ENCODE results near the gene CCDC102A.

The CCDC102A gene

DNA sequence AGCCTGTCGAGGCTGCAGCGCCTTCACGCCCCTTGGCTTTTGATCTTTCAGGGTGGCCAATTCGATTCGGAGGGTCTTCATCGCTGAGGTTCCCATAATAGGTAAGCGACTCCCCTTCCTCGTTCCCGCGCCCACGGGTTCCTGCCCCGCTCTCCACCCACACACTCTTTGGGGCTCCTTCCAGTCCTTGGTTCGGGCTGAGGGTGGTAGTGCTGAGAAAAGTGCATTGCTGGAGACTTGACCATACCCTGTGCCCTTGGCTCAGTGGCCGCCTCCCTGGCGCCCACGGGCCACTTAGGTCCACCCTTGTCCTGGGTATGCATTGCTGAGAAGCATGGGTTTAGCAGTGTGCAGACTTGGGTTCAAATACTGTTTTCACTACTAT lies 73.4 kb downstream of the CCDC102A start:
- TF ChIP-seq TEAD4 (IDR thresholded peaks at IDR 0.05) (no peak), YY1 (IDR thresholded peaks at IDR 0.05; ENCODE audit: low read depth) (no peak), EP300 (IDR thresholded peaks at IDR 0.05; ENCODE audit: borderline replicate concordance) (no peak), NFIC (IDR thresholded peaks at IDR 0.05) (no peak), TCF12 (IDR thresholded peaks at IDR 0.05; ENCODE audit: low read depth) (0 out of 2 replicates have a peak, but pooled peaks have one; percentile 3), TAF1 (IDR thresholded peaks at IDR 0.05; ENCODE audit: low read depth) (no peak), EGR1 (IDR thresholded peaks at IDR 0.05) (no peak)

GRCh38 chr16:57462209-57462977 lies 74.0 kb downstream of the CCDC102A start, which contains the start of gene POLR2C:
POLR2C (plus strand) TSS chr16:57462679; CDS start chr16:57462725, 46 bp downstream.
- TF ChIP-seq TEAD4 (IDR thresholded peaks at IDR 0.05) (no peak), CREB1 (IDR thresholded peaks at IDR 0.05; ENCODE audit: low read depth) (no peak), NFIC (IDR thresholded peaks at IDR 0.05) (no peak), TAF1 (IDR thresholded peaks at IDR 0.05; ENCODE audit: low read depth) (peak; percentile 96), YY1 (IDR thresholded peaks at IDR 0.05; ENCODE audit: low read depth) (peak; percentile 79), ZBTB7A (IDR thresholded peaks at IDR 0.05; ENCODE audit: low read depth) (no peak), RAD21 (IDR thresholded peaks at IDR 0.05; ENCODE audit: low read depth) (no peak; the same call in 1 of the 2 replicates), TCF12 (IDR thresholded peaks at IDR 0.05; ENCODE audit: low read depth) (peak; percentile 38; the same call in 1 of the 2 replicates), CEBPB (IDR thresholded peaks at IDR 0.05) (no peak), MAX (IDR thresholded peaks at IDR 0.05) (peak; percentile 73), EP300 (IDR thresholded peaks at IDR 0.05; ENCODE audit: borderline replicate concordance) (no peak), EGR1 (IDR thresholded peaks at IDR 0.05) (no peak), FOXM1 (IDR thresholded peaks at IDR 0.05; ENCODE audit: borderline replicate concordance, low read depth) (no peak)
- TF ChIP-seq, protein P1, sequence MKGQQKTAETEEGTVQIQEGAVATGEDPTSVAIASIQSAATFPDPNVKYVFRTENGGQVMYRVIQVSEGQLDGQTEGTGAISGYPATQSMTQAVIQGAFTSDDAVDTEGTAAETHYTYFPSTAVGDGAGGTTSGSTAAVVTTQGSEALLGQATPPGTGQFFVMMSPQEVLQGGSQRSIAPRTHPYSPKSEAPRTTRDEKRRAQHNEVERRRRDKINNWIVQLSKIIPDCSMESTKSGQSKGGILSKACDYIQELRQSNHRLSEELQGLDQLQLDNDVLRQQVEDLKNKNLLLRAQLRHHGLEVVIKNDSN (IDR thresholded peaks at IDR 0.05): no peak; the same call in 1 of the 2 replicates
- TF ChIP-seq, protein P2, sequence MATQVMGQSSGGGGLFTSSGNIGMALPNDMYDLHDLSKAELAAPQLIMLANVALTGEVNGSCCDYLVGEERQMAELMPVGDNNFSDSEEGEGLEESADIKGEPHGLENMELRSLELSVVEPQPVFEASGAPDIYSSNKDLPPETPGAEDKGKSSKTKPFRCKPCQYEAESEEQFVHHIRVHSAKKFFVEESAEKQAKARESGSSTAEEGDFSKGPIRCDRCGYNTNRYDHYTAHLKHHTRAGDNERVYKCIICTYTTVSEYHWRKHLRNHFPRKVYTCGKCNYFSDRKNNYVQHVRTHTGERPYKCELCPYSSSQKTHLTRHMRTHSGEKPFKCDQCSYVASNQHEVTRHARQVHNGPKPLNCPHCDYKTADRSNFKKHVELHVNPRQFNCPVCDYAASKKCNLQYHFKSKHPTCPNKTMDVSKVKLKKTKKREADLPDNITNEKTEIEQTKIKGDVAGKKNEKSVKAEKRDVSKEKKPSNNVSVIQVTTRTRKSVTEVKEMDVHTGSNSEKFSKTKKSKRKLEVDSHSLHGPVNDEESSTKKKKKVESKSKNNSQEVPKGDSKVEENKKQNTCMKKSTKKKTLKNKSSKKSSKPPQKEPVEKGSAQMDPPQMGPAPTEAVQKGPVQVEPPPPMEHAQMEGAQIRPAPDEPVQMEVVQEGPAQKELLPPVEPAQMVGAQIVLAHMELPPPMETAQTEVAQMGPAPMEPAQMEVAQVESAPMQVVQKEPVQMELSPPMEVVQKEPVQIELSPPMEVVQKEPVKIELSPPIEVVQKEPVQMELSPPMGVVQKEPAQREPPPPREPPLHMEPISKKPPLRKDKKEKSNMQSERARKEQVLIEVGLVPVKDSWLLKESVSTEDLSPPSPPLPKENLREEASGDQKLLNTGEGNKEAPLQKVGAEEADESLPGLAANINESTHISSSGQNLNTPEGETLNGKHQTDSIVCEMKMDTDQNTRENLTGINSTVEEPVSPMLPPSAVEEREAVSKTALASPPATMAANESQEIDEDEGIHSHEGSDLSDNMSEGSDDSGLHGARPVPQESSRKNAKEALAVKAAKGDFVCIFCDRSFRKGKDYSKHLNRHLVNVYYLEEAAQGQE (IDR thresholded peaks at IDR 0.05; ENCODE audit: low read depth): no peak
